ENCODE data around the gene PCDHA4. TPM values are rescaled to one million over a fixed set of nuclear protein-coding genes. Genes with fewer than 3 reads are reported as not detected.
"Not testable (repeated sequence)": the region's sequence is repeated elsewhere in the genome, so short reads cannot be mapped to it uniquely, and the experiment has no call there.

The PCDHA4 gene
- total RNA-seq, 1 donor, result 0.72 TPM

GRCh38 chr5:140842798-140843733, 36.2 kb downstream of the PCDHA4 start:
- DNase-seq (ENCODE audit: insufficient read length, low spot score, missing footprints), result no peak
- no peak for TF ChIP-seq CTCF (IDR thresholded peaks at IDR 0.05; ENCODE audit: extremely low read depth, low read depth, low read length)
- Histone ChIP-seq H3K4me2 (ENCODE audit: insufficient read depth, low read length) (no peak overlapping the region), H3K27me3 (ENCODE audit: insufficient read depth, low read length) (no peaks in the 10 kb centered on the region), H3K27ac (ENCODE audit: low read depth, low read length) (no peak overlapping the region), H4K20me1 (ENCODE audit: insufficient read depth, low read length) (no peaks in the 10 kb centered on the region), H3K4me3 (ENCODE audit: insufficient read depth, low read length) (no peak overlapping the region), H3K4me1 (ENCODE audit: insufficient read depth, low read length) (no peaks in the 10 kb centered on the region), H3K79me2 (ENCODE audit: insufficient read depth, low read length) (no peaks in the 10 kb centered on the region), H3K9me3 (ENCODE audit: low read depth, low read length) (no peaks in the 10 kb centered on the region), H2AFZ (ENCODE audit: low read length) (no peak overlapping the region), H3K36me3 (ENCODE audit: insufficient read depth, low read length) (no peaks in the 10 kb centered on the region)

- not testable (repeated sequence) for H3K79me2 ChIP-seq (ENCODE audit: insufficient read depth, low read length); H3K27ac ChIP-seq (ENCODE audit: low read depth, low read length); DNase-seq (ENCODE audit: insufficient read length, low spot score, missing footprints); H2AFZ ChIP-seq (ENCODE audit: low read length); H3K36me3 ChIP-seq (ENCODE audit: insufficient read depth, low read length); H3K27me3 ChIP-seq (ENCODE audit: insufficient read depth, low read length); H3K4me2 ChIP-seq (ENCODE audit: insufficient read depth, low read length); H4K20me1 ChIP-seq (ENCODE audit: insufficient read depth, low read length); H3K9me3 ChIP-seq (ENCODE audit: low read depth, low read length); H3K4me1 ChIP-seq (ENCODE audit: insufficient read depth, low read length); H3K4me3 ChIP-seq (ENCODE audit: insufficient read depth, low read length)
Measured at GRCh38 chr5:140848139-140849102, 41.6 kb downstream of the PCDHA4 start, which contains the start of gene PCDHA9. Gene PCDHA9, plus strand, starts transcription at chr5:140848382. Its CDS starts 114 bp downstream, at chr5:140848496.

GRCh38 chr5:140849831-140850634, 43.2 kb downstream of the PCDHA4 start:
- H3K4me1 ChIP-seq (ENCODE audit: insufficient read depth, low read length); H3K4me2 ChIP-seq (ENCODE audit: insufficient read depth, low read length); H3K27me3 ChIP-seq (ENCODE audit: insufficient read depth, low read length); H2AFZ ChIP-seq (ENCODE audit: low read length); H3K9me3 ChIP-seq (ENCODE audit: low read depth, low read length); H3K27ac ChIP-seq (ENCODE audit: low read depth, low read length); DNase-seq (ENCODE audit: insufficient read length, low spot score, missing footprints); H3K79me2 ChIP-seq (ENCODE audit: insufficient read depth, low read length); H4K20me1 ChIP-seq (ENCODE audit: insufficient read depth, low read length); H3K4me3 ChIP-seq (ENCODE audit: insufficient read depth, low read length); H3K36me3 ChIP-seq (ENCODE audit: insufficient read depth, low read length): not testable (repeated sequence)

- Histone ChIP-seq H3K27me3 (ENCODE audit: insufficient read depth, low read length) (no peaks in the 10 kb centered on the region), H3K4me1 (ENCODE audit: insufficient read depth, low read length) (no peaks in the 10 kb centered on the region), H4K20me1 (ENCODE audit: insufficient read depth, low read length) (no peaks in the 10 kb centered on the region), H3K27ac (ENCODE audit: low read depth, low read length) (no peak within 1 kb of the TSS), H3K9me3 (ENCODE audit: low read depth, low read length) (no peaks in the 10 kb centered on the region), H3K4me2 (ENCODE audit: insufficient read depth, low read length) (no peak within 1 kb of the TSS), H3K4me3 (ENCODE audit: insufficient read depth, low read length) (no peak within 1 kb of the TSS), H3K36me3 (ENCODE audit: insufficient read depth, low read length) (no peaks in the 10 kb centered on the region), H2AFZ (ENCODE audit: low read length) (no peak within 1 kb of the TSS), H3K79me2 (ENCODE audit: insufficient read depth, low read length) (no peaks in the 10 kb centered on the region)
- DNase-seq (ENCODE audit: insufficient read length, low spot score, missing footprints), result no peak
- TF ChIP-seq CTCF (IDR thresholded peaks at IDR 0.05; ENCODE audit: extremely low read depth, low read depth, low read length), result peak; percentile 5
Measured at GRCh38 chr5:140855772-140856674, 49.2 kb downstream of the PCDHA4 start, which contains the start of gene PCDHA10. Gene PCDHA10, plus strand, starts transcription at chr5:140855897. Its CDS starts 152 bp downstream, at chr5:140856049.

Data from osteoblast (primary cell).